Heart right ventricle (tissue), 16 donors: ENCODE data around the gene CENPP. TPM values are rescaled to one million over a fixed set of nuclear protein-coding genes. Genes with fewer than 3 reads are reported as not detected.

ENCODE experiments used
- ATAC-seq, 8 donors: fragments of 200-7000 bp; cut with Tn5 transposase; one replicate each; pipeline ENCODE4 v1.9.1; 2020; ENCODE audit warnings: mild to moderate bottlenecking in 8 of 8, moderate library complexity in 8 of 8, moderate number of reproducible peaks in 1 of 8
- DNase-seq, 2 donors: peaks; one replicate each; pipeline ENCODE4 v3.0.0-alpha.2; 2020
- H3K27ac ChIP-seq, 10 donors: fragments of 200-600 bp; sonication (generic) in 2 of 10; one replicate each; pipeline versions ENCODE4 v1.5.0 to v1.8.0; 2020 to 2022; ENCODE audit warnings: mild to moderate bottlenecking in 3 of 10
- H3K27me3 ChIP-seq, 7 donors: fragments of 200-600 bp; one replicate each; pipeline ENCODE4 v1.8.0; 2021 to 2022; ENCODE audit warnings: mild to moderate bottlenecking in 2 of 7
- H3K36me3 ChIP-seq, 9 donors: fragments of 200-600 bp; sonication (generic) in 1 of 9; one replicate each; pipeline versions ENCODE4 v1.5.0 to v1.8.0; 2020 to 2022; ENCODE audit warnings: mild to moderate bottlenecking in 2 of 9
- H3K4me1 ChIP-seq, 9 donors: fragments of 200-600 bp; sonication (generic) in 1 of 9; one replicate each; pipeline versions ENCODE4 v1.5.0 to v1.8.0; 2020 to 2022; ENCODE audit warnings: mild to moderate bottlenecking in 4 of 9
- H3K4me3 ChIP-seq, 10 donors: fragments of 200-600 bp; sonication (generic) in 2 of 10; one replicate each; pipeline versions ENCODE4 v1.5.0 to v1.8.0; 2020 to 2022; ENCODE audit warnings: mild to moderate bottlenecking in 7 of 10, moderate library complexity in 2 of 10
- H3K9me3 ChIP-seq, 11 donors: fragments of 200-600 bp in 10 of 11; sonication (generic) in 2 of 11; one replicate each; pipeline versions ENCODE4 v1.5.0 to v1.8.0; 2013 to 2022; ENCODE audit warnings: mild to moderate bottlenecking in 2 of 11, control low read depth in 1 of 11, moderate library complexity in 1 of 11
- CTCF ChIP-seq, 9 donors: fragments of 200-600 bp; sonication (generic) in 2 of 9; IDR thresholded peaks; one replicate each; pipeline versions ENCODE4 v1.5.0 to v1.8.0; 2021 to 2022; ENCODE audit warnings: antibody characterized with exemption in 9 of 9, mild to moderate bottlenecking in 5 of 9, moderate library complexity in 1 of 9
- WGBS, 2 donors: extraction: QIAGEN DNeasy Blood & Tissue Kit; methylation state at CpG; one replicate each; pipeline ENCODE4 v1.1.7; 2013; ENCODE audit warnings: inconsistent platforms in 1 of 2; 5-methylcytosine and 5-hydroxymethylcytosine counted together
- intact Hi-C, 10 donors: fragments of 100-400 bp; cut with DNase I; formaldehyde crosslinking; loops; one replicate each; pipeline versions ENCODE4 v1.11.1 to v1.14.2; 2022
- polyA plus RNA-seq, 2 donors: library from polyadenylated mRNA; stranded (reverse); fragments of 200-250 nt; gene quantifications; one replicate each; pipeline ENCODE4 v1.2.3, GENCODE V29; 2013
- total RNA-seq, 10 donors: library from RNA; stranded (reverse); fragmentation: NEBNext Ultra II Directional in 3 of 10; extraction: Animal tissue kit (Norgen Biotek cat#: 25700) in 3 of 10; gene quantifications; one replicate each; pipeline versions ENCODE4 v1.2.1 to v1.2.4, GENCODE V29; 2021 to 2023
- donor health status: Arrhythmogenic right ventricular cardiomyopathy.
- donor health status: ischemic (EF 13 %, LVEDD 7.1; RV severe dilation, severe dysfunction).
- donor health status: healthy with polysubstance abuse.
- donor health status: DM: no; HTN: yes; CAD: no.
- donor health status: DM: no; HTN: no; CAD: no.
- donor health status: ischemic (EF 25% LVEDD 6.9; RV normal size, moderate dysfunction).
- donor health status: ischemic (EF 25% LVEDD 5.7; RV mildly dilated, moderate dysfunction).
- donor health status: healthy.
- donor health status: DM: yes; HTN: yes; CAD: no.
- donor health status: Ischemic cardiomyopathy.
- donor health status: ischemic (EF 35%, LVEDD 5.7; RV mildly dilated, moderate dysfunction).
- donor health status: nonischemic (EF 11% LVEDD 7.7; RV severe dilation, severe dysfunction).
- donor health status: DM: yes; HTN: yes; CAD: no.
- donor health status: PGD.
- donor health status: ischemic (EF 29% LVEDD 5.4; RV normal size, mild dysfunction).
- donor health status: nonischemic (EF 23%, LVEDD 6.1; RV moderate dilation, normal function).

CENPP gene
- total and polyA plus RNA-seq, 12 donors: 1.3 to 5.2 (median 2.8) TPM

- H3K4me3 ChIP-seq: no peak overlapping the region
- H3K9me3 ChIP-seq: no peaks in the 10 kb centered on the region
- 90 to 93% methylated on average over 9 of the region's 9 CpGs for WGBS, 2 donors
- peaks cover 0 to 3% (median 0%) of the 10 kb centered on the region in 9 donors for H3K4me1 ChIP-seq
- H3K27me3 ChIP-seq: no peaks in the 10 kb centered on the region
- no peak for TF ChIP-seq CTCF (IDR thresholded peaks at IDR 0.05)
- intact Hi-C loops: loop anchor here in 9 of 10 donors (5.0 to 10.0 kb wide), 9 partner anchors 135 to 508 kb away; partner anchors contain the start of genes CENPP (in 2 of the 9) and NOL8 (in 2 of the 9)
- ATAC-seq (no peak), DNase-seq (no peak)
- no peak overlapping the region for H3K27ac ChIP-seq
- H3K36me3 ChIP-seq: peaks cover 0 to 100% (median 65%) of the 10 kb centered on the region in 9 donors
These were observed 314.1 kb downstream of the CENPP start for GRCh38 chr9:92639791-92640271.

- 94% methylated on average over 8 of the region's 8 CpGs for WGBS, 2 donors
- no peak for DNase-seq
- H3K4me3 ChIP-seq: no peak overlapping the region
- intact Hi-C loops: no loop called here
- ATAC-seq: peak in 1 of 8 donors; percentile 16
- no peak overlapping the region for H3K27ac ChIP-seq
- no peaks in the 10 kb centered on the region for H3K4me1 ChIP-seq
- no peaks in the 10 kb centered on the region for H3K27me3 ChIP-seq
- TF ChIP-seq CTCF (IDR thresholded peaks at IDR 0.05): no peak
- H3K9me3 ChIP-seq: peaks cover 0 to 7% (median 0%) of the 10 kb centered on the region in 11 donors
- H3K36me3 ChIP-seq: peaks cover 0 to 100% (median 67%) of the 10 kb centered on the region in 9 donors
These were observed 314.8 kb downstream of the CENPP start for GRCh38 chr9:92640398-92641091.

GRCh38 chr9:92641092-92641809 is 315.5 kb downstream of the CENPP start:
- DNase-seq: no peak
- intact Hi-C loops: no loop called here
- Histone ChIP-seq H3K9me3 (peaks cover 0 to 13% (median 0%) of the 10 kb centered on the region in 11 donors), H3K36me3 (peaks cover 0 to 100% (median 70%) of the 10 kb centered on the region in 9 donors), H3K27me3 (no peaks in the 10 kb centered on the region), H3K4me3 (no peak overlapping the region), H3K27ac (no peak overlapping the region), H3K4me1 (no peaks in the 10 kb centered on the region)
- 91 to 94% methylated on average over 20 of the region's 20 CpGs for WGBS, 2 donors
- TF ChIP-seq CTCF (IDR thresholded peaks at IDR 0.05): no peak
- no peak for ATAC-seq

GRCh38 chr9:92642041-92642451 is 316.3 kb downstream of the CENPP start:
- DNase-seq (no peak), ATAC-seq (no peak)
- WGBS, 2 donors: 92 to 94% methylated on average over 8 of the region's 8 CpGs
- Histone ChIP-seq H3K4me1 (no peaks in the 10 kb centered on the region), H3K36me3 (peaks cover 0 to 100% (median 69%) of the 10 kb centered on the region in 9 donors), H3K4me3 (no peak overlapping the region), H3K9me3 (peaks cover 0 to 20% (median 0%) of the 10 kb centered on the region in 11 donors), H3K27ac (no peak overlapping the region), H3K27me3 (no peaks in the 10 kb centered on the region)
- TF ChIP-seq CTCF (IDR thresholded peaks at IDR 0.05): no peak
- intact Hi-C loops: no loop called here
